D341Med (cell line): ENCODE results near the gene KRT84.

Source experiments
- DNase-seq: peaks from one replicate; pipeline ENCODE4 v3.0.0; 2012; ENCODE audit warnings: low spot score

The KRT84 gene, protein sequence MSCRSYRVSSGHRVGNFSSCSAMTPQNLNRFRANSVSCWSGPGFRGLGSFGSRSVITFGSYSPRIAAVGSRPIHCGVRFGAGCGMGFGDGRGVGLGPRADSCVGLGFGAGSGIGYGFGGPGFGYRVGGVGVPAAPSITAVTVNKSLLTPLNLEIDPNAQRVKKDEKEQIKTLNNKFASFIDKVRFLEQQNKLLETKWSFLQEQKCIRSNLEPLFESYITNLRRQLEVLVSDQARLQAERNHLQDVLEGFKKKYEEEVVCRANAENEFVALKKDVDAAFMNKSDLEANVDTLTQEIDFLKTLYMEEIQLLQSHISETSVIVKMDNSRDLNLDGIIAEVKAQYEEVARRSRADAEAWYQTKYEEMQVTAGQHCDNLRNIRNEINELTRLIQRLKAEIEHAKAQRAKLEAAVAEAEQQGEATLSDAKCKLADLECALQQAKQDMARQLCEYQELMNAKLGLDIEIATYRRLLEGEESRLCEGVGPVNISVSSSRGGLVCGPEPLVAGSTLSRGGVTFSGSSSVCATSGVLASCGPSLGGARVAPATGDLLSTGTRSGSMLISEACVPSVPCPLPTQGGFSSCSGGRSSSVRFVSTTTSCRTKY

DNA sequence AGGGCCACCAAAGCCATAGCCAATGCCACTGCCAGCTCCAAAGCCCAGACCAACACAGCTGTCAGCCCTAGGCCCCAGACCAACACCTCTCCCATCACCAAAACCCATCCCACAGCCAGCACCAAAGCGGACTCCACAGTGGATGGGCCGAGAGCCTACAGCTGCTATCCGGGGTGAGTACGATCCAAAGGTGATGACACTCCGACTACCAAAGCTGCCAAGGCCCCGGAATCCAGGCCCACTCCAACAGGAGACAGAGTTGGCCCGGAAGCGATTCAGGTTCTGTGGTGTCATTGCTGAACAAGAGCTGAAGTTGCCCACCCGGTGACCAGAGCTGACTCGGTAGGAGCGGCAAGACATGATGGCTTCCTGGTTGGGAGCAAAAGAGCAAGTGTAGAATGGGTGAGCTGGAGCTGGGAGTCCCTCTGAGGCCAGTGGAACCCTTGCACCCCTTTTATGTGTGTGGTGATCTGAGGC, at the start of gene KRT84:
Gene KRT84 (minus strand): TSS at position 427 of the 477 bp plus-strand sequence. CDS start 67 bp downstream, at position 360.
- no peak for DNase-seq

DNA sequence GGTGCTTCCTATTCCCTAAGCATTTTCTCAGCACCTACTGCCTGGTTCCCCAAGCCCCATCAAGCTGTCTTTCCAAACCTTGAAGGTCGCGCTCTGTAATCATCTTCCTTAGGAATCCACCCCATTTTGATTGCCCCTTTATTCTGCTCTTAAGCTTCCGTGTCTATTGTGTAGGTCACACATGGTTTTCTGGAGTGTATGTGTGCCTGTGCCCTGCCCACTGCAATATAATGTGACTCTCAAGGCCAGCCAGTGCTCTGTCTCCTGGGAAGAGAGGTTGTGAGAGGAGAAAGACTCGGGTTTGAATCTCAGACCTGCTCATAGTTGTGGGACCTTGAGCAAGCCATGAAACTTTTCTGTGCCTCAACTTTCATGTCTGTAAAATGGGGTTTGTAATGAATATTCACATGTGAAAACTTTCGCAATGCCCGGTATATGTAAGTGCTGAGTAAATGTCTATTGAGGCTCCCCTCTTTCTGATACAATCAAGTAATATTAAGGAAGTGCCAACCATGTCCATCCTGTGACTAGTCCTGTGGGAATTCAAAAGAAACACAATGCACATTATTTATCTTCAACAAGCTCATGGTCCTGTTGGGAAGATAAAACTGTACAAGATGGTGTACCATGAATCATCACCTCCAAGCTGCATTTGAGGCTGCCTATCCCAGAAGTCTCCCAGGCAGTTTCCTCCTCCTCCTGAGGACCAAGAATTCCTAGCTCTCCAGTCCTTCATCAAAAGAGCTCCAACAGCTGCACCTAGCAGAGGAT, 49.5 kb upstream of the KRT84 start:
- DNase-seq: no peak

DNA sequence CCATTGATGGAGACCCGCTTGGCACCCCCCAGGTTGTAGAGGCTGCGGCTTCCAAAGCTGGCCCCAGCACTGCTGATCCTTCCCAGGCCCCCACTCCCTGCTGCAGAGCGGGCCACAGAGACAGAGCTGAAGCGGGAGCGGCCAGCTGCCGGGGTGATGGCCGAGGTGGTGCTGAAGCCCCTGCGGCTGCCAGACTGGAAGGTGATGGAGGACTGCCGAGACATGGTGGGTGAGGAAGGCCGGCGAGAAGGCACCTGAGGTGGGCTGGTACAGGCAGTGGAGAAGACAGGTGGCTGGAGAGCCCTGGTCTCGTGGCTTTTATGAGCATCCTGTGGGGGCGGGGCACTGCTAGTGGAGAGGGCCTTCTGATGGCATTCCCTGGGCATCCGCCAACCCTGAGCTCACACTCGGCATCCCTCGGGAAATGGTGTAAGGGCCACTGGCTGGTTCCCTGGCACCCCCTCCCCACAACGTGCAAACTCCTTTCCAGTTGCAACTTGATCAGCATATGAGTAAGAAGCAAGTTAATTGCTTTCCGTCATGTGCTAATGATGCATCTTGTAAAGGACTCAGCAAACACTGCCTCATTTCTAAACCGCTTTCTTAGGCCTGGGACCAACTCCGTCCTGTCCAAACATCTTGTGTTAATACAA, 48.8 kb upstream of the KRT84 start, which contains the start of gene KRT75:
Gene KRT75 (minus strand): TSS at position 291 of the 653 bp plus-strand sequence. CDS start 67 bp downstream, at position 224.
- no peak for DNase-seq

DNA sequence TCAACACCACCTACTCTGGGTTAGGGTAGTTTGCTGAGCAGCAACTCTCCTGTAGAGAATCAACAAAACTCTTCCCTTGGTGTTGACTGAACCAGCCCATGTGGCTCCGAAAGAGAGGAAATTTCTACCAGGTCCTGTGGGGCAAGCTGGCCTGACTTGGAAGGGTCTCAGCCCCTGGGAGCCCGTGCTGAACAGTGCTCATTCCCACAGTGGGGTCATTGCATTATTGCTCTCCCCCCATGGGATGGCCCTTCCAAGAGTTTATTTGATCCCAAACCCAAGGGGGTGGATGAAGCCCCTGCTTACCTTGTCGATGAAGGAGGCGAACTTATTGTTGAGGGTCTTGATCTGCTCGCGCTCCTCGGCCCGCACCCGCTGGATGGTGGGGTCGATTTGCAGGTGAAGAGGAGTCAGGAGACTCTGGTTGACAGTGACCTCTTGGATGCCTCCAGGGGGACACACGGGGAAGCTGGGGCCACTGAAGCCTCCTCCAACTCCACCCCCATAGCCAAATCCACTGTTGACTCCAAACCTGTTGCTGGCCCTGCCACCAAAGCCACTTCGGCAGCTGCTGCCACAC, 48.1 kb upstream of the KRT84 start:
- no peak for DNase-seq

DNA sequence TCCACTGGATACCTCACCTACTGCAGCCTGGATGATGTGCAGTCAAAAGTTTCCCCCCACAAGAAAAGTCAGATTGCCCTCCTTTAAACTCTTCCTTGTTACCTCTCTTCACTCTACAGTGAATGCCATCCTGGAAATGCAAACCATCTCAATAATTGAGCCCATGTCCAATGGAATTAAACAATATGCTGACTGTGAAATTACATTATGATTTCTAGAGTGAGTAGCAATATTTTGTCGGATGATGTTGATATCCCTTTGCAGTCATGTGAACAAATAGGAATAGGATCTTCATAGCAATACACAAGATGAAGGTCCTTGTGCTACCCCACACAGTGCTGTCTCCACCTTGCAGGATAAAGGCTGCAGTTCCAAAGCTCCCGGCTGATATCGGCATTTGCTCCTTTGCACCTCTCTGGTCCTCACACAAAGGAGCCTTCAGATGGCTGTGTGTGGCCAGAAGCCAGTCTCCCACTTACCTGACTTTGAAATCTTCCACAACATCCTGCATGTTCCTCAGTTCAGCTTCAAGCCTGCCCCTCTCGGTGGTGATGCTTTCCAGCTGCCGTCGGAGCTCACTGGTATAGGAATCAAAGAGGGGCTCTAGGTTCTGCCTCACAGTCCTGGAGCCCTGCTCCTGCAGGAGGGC, 47.2 kb upstream of the KRT84 start:
- DNase-seq: no peak

DNA sequence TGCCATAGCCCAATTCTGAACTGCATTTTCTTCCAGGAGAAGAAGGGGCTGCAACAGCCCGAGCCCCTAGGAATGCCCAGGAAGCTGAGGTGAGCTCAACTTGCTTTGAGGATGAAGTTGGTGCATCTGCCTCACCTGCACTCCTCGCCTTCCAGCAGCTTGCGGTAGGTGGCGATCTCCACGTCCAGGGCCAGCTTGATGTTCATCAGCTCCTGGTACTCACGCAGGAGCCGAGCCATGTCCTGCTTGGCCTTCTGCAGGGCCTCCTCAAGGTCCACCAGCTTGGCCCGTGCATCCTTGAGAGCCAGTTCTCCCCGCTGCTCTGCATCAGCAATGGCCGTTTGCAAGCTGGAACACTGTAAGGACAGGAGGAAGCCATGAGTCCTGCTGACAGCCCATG, 42.7 kb upstream of the KRT84 start:
- no peak for DNase-seq

DNA sequence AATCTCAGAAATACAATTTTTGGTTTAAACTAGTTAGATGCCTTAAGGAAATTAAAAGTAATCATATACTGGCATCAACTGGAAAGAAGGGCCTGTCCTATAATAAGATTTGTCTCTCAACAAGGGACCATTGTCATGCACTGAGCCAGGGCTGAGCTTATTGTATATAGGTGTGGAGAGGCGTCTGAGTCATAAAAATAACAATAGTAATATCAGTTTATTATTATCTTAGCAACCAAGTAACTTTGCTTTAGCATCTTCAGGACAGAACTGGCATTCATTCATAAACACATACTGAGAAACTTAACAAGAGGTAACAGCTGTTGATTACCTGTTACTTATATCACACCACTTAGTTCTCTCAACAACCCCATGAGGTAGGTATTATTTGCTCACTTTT, 41.6 kb upstream of the KRT84 start:
- DNase-seq: no peak

DNA sequence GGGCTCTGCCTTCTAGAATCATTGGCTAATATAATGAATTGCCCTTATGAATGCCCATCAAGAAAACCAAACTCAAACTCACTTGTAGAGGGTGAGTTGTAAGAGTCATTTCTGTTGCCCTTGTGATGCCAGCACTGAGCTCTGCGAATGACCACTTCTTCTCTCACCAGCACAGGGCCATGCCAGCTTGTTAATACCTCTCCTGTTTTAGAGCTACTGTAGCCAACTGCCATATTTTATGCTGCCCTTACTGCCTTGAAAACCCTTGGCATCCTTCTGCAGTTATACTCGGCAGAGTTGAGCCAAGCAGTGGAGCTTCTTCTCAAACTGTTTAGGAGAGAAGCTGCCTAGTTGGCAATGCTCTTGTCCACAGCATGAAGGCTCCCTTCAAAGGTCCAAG, 40.6 kb upstream of the KRT84 start:
- DNase-seq: no peak

DNA sequence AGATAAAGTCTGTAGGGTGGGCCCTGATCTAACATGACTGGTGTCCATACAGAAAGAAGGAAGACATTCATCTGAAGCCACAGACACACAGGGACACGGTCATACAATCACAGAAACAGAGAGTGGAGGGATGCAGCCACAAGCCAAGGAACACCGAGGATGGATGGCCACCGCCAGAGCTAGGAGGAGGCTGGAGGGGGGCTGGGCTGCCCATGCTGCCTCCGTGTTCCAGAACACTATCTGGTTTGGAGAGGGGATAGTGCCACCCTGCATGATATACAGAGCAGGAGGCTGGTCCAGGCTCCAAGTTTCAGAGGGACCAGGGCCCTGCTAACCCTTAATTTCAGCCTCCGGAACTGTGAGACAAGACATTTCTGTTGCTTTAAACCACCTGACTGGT, 40.0 kb upstream of the KRT84 start:
- DNase-seq: no peak

DNA sequence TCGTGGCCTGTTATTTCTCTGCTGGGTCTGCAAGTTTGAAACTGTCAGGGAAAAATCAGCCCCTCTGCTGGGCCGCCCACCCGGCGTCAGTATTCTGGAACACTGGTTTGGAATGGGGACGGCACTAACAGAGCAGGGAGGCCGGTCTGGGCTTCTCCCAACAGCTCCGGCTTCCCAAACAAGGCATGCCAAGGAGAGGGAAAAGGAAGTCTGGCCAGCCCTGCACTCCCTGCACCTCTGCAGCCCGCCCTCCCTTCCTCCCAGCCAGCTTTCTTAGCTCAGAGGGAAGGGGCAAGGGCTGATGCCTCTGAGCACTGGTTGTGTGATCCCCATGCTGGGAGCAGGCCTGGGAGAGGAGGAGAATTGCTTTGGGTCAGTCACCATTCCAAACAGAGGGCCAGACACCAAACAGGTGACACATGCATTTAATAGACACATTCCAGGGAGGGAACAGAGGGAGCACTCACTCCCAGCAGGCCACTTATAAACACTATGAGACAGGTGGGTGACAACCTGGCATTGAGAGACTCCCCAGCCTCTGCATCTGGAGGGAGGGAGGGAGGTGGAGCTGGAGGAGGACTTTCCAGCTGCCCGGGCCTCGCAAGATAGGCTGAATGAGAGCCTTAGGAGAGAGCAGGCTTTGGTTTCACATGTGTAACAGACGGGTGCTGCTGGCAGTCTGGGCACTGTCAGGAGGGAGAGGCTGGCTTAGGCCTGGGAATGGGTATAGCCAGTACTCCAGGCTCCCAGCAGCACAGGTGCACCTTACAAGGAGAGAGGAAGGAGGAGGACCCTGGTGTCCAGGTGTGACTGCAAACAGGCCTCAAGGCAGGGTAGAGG, 38.4 kb upstream of the KRT84 start:
- DNase-seq: no peak

DNA sequence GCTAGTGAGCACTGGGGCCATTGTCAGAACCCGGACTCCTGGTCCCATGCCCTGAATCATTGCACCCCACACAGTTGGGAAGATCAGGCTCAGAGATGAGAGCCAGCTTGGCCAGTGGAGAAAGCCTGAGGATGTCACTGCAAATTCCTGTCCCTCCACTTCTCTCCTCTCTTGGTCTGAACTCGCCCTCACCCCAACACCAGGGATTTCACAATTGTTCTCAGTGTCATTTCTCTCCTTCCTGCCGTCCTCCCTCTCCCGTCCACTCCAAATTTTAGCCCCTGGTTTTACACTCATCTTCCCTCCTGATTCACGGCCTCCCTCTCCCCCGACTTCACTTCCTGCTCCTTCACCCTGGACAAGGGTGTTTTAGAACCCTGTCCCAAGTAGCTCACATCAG, 37.6 kb upstream of the KRT84 start:
- no peak for DNase-seq

DNA sequence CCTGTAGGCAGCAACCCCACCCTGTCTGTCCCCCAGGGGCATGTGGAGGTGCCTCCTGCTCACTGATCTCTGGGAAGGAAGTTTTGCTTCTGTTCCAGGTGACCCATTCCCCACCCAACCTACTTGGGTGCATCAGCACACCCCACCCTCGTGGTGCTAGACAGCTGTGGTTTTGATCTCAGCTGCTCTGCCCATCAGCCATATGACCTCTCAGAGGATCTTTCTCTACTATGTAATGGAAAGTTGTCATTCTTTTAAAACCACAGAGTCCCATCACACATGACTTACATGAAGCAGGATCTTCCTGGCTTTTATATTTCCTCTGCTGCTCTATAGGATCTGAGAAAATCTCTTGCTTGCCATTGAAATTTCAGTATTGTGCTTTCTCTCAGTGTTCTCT, 34.2 kb upstream of the KRT84 start:
- no peak for DNase-seq

DNA sequence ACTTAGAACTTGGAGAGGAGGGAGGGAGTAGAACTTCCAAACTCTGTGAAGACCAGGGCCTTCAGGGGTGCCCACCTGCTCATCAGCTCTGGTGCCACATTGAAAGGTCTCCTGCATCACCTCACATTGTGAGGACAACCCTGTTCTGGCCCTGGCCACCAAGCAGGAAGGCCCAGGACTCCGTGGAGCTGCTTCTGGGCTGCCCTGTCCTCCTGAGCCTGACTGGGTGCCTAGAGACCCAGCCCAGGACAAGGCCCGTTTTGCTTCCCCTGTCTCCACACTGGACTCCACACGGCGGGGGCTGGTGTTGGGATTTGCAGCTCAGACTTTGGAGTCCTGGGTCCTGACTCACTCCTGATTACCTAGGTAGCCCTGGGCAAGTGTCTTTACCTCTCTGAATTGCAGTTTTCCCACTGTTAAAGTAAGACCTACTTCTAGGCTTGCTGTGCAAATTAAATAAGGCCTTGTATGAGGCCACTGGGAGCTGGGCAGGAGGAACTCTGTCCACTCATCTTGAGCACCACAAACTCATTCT, 33.2 kb upstream of the KRT84 start:
- DNase-seq: no peak

DNA sequence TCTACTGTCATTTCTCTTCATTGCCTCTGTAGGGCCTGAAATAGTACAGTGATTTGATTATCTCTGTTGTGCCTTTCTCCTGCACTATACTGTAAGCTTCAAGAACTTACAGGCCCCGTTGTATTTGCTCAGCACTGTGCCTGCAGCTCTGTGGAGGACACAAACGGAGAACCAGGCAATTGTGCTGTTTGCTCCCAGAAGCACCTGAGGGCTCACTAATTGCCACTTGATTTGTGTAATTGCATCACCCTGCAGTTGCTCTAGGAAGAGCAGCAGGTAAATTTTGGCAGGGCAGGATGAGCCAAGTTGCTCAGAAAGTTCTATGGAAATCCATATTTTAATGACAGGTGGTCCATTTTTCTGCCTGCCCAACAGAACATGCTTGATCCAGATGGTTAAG, 32.3 kb upstream of the KRT84 start:
- DNase-seq: no peak

DNA sequence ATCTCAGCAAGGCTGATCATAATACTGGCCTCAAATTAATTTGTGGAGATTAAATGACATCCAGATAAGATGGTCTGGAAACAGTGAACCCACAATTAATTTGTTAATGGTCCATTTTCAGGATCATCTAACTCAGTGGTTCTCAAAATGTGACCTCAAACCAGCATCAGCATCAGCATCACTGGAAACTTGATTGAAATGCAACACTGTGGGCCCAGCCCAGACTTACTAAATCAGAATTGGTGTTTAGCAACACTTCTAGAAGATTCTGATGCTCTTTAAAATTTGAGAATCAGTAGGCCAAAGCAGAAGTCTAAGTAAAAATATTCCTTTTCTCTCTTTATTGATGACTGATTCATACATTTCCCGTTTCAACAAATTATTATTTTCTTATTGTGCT, 31.3 kb upstream of the KRT84 start:
- DNase-seq: no peak

DNA sequence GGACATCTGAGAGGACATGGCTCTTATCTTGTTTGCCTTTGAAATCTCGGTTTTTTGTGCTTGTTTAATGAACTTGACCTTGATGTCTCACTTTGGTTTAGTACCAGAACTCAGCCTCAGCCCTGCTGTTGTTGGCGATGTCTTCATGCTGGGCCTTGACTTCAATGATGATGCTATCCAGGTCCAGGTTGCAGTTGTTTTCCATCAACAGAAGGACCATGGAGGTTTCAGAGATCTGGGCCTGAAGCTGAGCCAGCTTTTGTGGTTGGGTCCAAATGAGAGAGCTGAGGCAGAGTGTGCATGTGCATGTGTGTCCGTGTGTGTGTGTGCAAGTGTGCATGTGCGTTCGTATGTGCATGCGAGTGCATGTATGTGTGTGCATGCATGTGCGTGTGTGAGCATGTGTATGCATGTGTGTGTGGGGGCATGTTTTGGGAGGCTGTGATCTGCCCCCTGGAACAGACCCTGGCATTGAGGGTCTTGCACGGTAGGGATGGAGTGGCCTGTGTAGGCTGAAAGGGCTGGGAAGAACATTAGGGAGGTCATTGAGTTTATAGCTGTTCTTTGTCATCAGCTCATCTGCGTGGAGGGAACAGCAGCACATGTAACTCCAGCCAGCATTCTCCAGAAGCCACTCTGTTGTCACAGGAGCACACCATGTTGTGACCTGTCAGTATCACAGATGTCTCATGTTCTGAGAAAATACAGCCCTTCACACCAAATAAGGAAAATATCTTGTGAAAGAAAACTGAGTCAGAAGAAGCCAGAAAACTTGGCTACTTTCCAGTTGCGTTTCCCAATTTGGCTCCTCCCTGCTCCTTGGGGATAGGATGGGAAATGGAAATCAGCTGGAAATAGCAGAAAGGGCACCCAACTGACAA, 30.7 kb upstream of the KRT84 start:
- DNase-seq: no peak

DNA sequence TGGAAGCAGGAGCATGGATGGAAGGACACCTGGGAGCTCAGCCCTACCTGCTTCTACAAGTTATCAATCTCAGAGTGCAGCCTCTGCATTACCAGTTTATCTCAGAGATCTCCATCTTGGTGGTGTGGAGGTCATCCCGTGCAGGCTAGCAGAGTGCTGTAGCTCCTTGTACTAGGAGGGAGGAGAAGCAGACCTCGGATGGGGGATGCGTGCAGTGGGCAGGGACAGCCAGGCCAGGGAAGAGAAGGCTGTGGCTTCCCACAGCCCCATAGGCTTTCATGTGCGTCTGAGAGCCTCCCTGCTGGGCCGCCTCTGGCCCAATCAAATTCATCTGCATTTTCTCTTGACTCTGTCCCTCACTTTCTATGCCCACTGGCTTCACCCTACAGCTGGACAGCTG, 29.5 kb upstream of the KRT84 start:
- DNase-seq: no peak

DNA sequence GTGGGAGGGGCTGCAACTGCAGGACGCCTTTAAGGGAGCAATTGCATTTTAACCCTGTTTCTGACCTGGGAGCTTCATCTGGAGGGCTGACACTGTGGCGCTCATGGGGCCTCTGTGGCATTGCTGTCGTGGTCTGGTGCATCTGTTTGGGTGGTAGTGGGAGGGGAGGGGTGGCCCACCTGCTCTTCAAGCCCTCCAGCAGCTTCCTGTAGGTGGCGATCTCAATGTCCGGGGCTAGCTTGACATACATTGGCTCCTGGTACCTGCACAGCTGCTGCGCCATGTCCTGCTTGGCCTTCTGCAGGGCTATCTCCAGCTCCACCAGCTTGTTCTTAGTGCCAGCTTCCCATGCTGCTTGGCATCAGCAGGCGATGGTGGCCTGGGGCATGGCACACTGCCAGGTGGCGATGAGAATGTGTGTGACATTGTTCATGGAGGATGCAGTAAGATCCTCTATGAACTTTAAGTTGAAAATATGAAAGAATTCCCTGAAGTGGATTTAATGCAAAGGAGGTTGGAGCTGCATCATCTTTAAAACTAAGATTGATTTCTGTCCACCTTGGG, 28.4 kb upstream of the KRT84 start:
- no peak for DNase-seq

DNA sequence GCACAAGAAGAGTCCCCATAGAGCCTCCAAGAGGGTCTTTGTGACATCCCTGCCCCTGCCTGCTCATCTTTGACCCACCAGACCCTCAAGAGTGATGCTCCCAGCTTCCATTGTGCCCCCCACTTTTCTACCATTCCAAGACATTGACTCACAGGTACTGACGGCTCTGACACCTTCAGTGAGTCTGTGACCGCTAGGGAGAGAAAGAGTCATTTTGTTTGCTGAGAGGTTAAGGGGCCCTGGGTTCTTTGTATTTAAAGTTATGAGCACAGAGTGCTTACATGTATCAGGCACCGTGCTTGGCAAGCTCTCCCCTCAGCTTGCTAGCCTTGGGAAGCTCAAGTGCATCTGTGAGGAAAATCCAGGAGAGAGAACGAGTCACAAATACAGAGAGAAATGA, 27.8 kb upstream of the KRT84 start:
- no peak for DNase-seq
